HepG2 (cell line): ENCODE results near the gene ZP2. TPM values are rescaled to one million over a fixed set of nuclear protein-coding genes. Genes with fewer than 3 reads are reported as not detected.

Experiments used
- ATAC-seq: fragments of 200-7000 bp; cut with Tn5 transposase; 3 replicates; pipeline ENCODE4 v1.9.1; 2020; ENCODE audit warnings: mild to moderate bottlenecking, moderate library complexity
- BruUV-seq: library from RNA; stranded (reverse); fragments of 400-500 nt; replicated peaks from 2 replicates; lab custom pipeline; 2021; lab: Mats Ljungman, UMichigan
- CTCF ChIA-PET: fragments of 300-600 bp; formaldehyde crosslinking; extraction: SDS; loops from one replicate; lab custom pipeline; 2021; ENCODE audit warnings: low total read pairs, inconsistent platforms, low intra/inter-chr PET ratio; lab: Yijun Ruan, JAX
- POLR2A ChIA-PET: fragments of 350-600 bp; sonication (Branson Sonifier 250); formaldehyde crosslinking; loops from one replicate; lab custom pipeline; 2020; ENCODE audit warnings: antibody characterized with exemption, inconsistent platforms; lab: Yijun Ruan, JAX
- DNase-seq: peaks from one replicate; pipeline ENCODE4 v3.0.0-alpha.2; 2015; ENCODE audit warnings: low spot score
- FAIRE-seq: peaks from 3 replicates; lab custom pipeline; 2011; peaks lifted over from hg19 to GRCh38; lab: Jason Lieb, UNC
- H2AFZ ChIP-seq: one replicate; pipeline ENCODE4 v1.6.1; 2011; ENCODE audit warnings: low read length, inconsistent platforms
- H3K27ac ChIP-seq: fragments of 300-600 bp; 3 replicates; pipeline ENCODE4 v1.8.0; 2011; ENCODE audit warnings: mixed run types, mild to moderate bottlenecking, mixed read lengths, low read length, inconsistent platforms; ENCODE audit not compliant: insufficient read depth; ENCODE audit errors: extremely low read length
- H3K27me3 ChIP-seq, 2 experiments: fragments of 200-600 bp in 1 of 2; 2 replicates in 1 of 2; 3 replicates in 1 of 2; pipeline versions ENCODE4 v1.6.0 to v1.8.0; 2011; ENCODE audit warnings: low read length in 2 of 2, mild to moderate bottlenecking in 2 of 2, moderate library complexity in 2 of 2, inconsistent platforms in 1 of 2; ENCODE audit not compliant: insufficient read depth in 2 of 2, control insufficient read depth in 1 of 2
- H3K36me3 ChIP-seq, 2 experiments: fragments of 200-600 bp in 1 of 2; replicated peaks in 1 of 2; 2 replicates in 1 of 2; 3 replicates in 1 of 2; pipeline versions ENCODE4 v1.5.1 to v1.8.0; 2011; ENCODE audit warnings: low read length in 2 of 2, inconsistent platforms in 1 of 2; ENCODE audit not compliant: insufficient read depth in 2 of 2, control insufficient read depth in 1 of 2
- H3K4me1 ChIP-seq: 2 replicates; pipeline ENCODE4 v1.5.1; 2012; ENCODE audit warnings: low read length, inconsistent platforms; ENCODE audit not compliant: insufficient read depth
- H3K4me2 ChIP-seq: 2 replicates; pipeline ENCODE4 v1.6.0; 2011; ENCODE audit warnings: low read depth, low read length, inconsistent platforms
- H3K4me3 ChIP-seq, 3 experiments: fragments of 200-600 bp in 1 of 3; sonication (generic), shearing (Covaris generic) in 1 of 3; replicated peaks in 1 of 3; 2 replicates each; pipeline ENCODE4 v1.5.1; 2011 to 2016; ENCODE audit warnings: low read length in 3 of 3, inconsistent platforms in 2 of 3, low read depth in 2 of 3, mild to moderate bottlenecking in 2 of 3, control low read depth in 1 of 3, mixed read lengths in 1 of 3; ENCODE audit not compliant: insufficient read depth in 1 of 3
- H3K79me2 ChIP-seq: one replicate; pipeline ENCODE4 v1.6.1; 2011; ENCODE audit warnings: low read length, inconsistent platforms; ENCODE audit not compliant: insufficient read depth
- H3K9ac ChIP-seq: 2 replicates; pipeline ENCODE4 v1.6.0; 2011; ENCODE audit warnings: mild to moderate bottlenecking, low read depth, low read length, inconsistent platforms; ENCODE audit not compliant: insufficient read depth
- H3K9me3 ChIP-seq: 2 replicates; pipeline ENCODE4 v1.5.1; 2012; ENCODE audit warnings: mild to moderate bottlenecking, low read length
- H4K20me1 ChIP-seq: 2 replicates; pipeline ENCODE4 v1.6.0; 2011; ENCODE audit warnings: inconsistent platforms, mild to moderate bottlenecking, low read length, moderate library complexity; ENCODE audit not compliant: insufficient read depth
- AGO2 ChIP-seq: fragments of 200-400 bp; formaldehyde crosslinking; optimal IDR thresholded peaks from 2 replicates; pipeline ENCODE3; 2017; ENCODE audit warnings: mild to moderate bottlenecking, low read depth, low read length, moderate library complexity
- CBX5 ChIP-seq: sonication (generic); formaldehyde crosslinking; IDR thresholded peaks from 2 replicates; pipeline ENCODE4 v1.4.0; 2020; ENCODE audit warnings: missing genetic modification reagents, borderline replicate concordance
- ELF1 ChIP-seq: sonication (generic); formaldehyde crosslinking; IDR thresholded peaks from 2 replicates; pipeline ENCODE4 v1.4.0; 2020; ENCODE audit warnings: missing genetic modification reagents
- IKZF1 ChIP-seq: fragments of 450-650 bp; IDR thresholded peaks from 2 replicates; pipeline ENCODE4 v1.7.1; 2016
- PITX1 ChIP-seq: sonication (generic); formaldehyde crosslinking; IDR thresholded peaks from 2 replicates; pipeline ENCODE4 v1.5.1; 2020; ENCODE audit warnings: mild to moderate bottlenecking, missing genetic modification reagents
- TBL1XR1 ChIP-seq: fragments of 150-350 bp; IDR thresholded peaks from 2 replicates; pipeline ENCODE4 v1.6.1; 2014; ENCODE audit warnings: borderline replicate concordance, low read length; ENCODE audit not compliant: partially characterized antibody
- YEATS4 ChIP-seq: sonication (generic); formaldehyde crosslinking; IDR thresholded peaks from 2 replicates; pipeline ENCODE4 v1.4.0; 2020; ENCODE audit warnings: missing genetic modification reagents, borderline replicate concordance
- ZNF333 ChIP-seq: sonication (generic); formaldehyde crosslinking; IDR thresholded peaks from 2 replicates; pipeline ENCODE4 v1.4.0; 2020; ENCODE audit warnings: mild to moderate bottlenecking, missing genetic modification reagents, borderline replicate concordance
- ZNF441 ChIP-seq: sonication (generic); formaldehyde crosslinking; IDR thresholded peaks from 2 replicates; pipeline ENCODE4 v1.7.0; 2021; ENCODE audit warnings: missing genetic modification reagents, borderline replicate concordance
- ZNF614 ChIP-seq: IDR thresholded peaks from 2 replicates; pipeline ENCODE4 v1.6.1; 2018; ENCODE audit warnings: missing biosample characterization, missing genetic modification reagents, inconsistent platforms, borderline replicate concordance
- ZNF660 ChIP-seq: sonication (generic); formaldehyde crosslinking; IDR thresholded peaks from 2 replicates; pipeline ENCODE4 v1.5.1; 2020; ENCODE audit warnings: mild to moderate bottlenecking, low read depth, missing genetic modification reagents, borderline replicate concordance
- WGBS: methylation state at CpG from one replicate; pipeline ENCODE4 v1.1.6; 2017; ENCODE audit warnings: low lambda C conversion rate; 5-methylcytosine and 5-hydroxymethylcytosine counted together
- in situ Hi-C: cut with HindIII; loops from 2 replicates; pipeline ENCODE4 v1.10.0; 2017; ENCODE audit warnings: low pct_unique_long_range_greater_than_20kb; ENCODE audit not compliant: extremely low pct_ligation_motif_present
- intact Hi-C: fragments of 100-400 bp; cut with micrococcal nuclease; formaldehyde crosslinking; loops from one replicate; pipeline ENCODE4 v1.10.0; 2022; ENCODE audit not compliant: unreplicated experiment
- polyA plus RNA-seq, 8 experiments: library from polyadenylated mRNA; depleted of rRNA in 3 of 8; stranded (reverse) in 7 of 8; unstranded in 1 of 8; fragments of >200 nt; fragmentation: Illumina TruSeq in 4 of 8; extraction: Trizol in 4 of 8; gene quantifications; 2 replicates each; pipeline versions ENCODE4 v1.2.1 to v1.2.3, GENCODE V29; 2011 to 2016; ENCODE audit warnings: low read depth in 4 of 8, missing spikeins in 1 of 8, mixed read lengths in 1 of 8; ENCODE audit not compliant: insufficient read depth in 1 of 8
- total RNA-seq, 5 experiments: library from RNA; depleted of rRNA; stranded (reverse); fragments of >200 nt; fragmentation: Illumina TruSeq; extraction: Trizol; gene quantifications; 2 replicates each; pipeline ENCODE4 v1.2.3, GENCODE V29; 2016; ENCODE audit warnings: low read depth in 1 of 5
- TF ChIP-seq, protein P1 (sequence below): sonication (generic); formaldehyde crosslinking; IDR thresholded peaks from 2 replicates; pipeline ENCODE4 v1.9.0; 2021; ENCODE audit warnings: missing genetic modification reagents, borderline replicate concordance
- TF ChIP-seq, protein P2 (sequence below): sonication (generic); formaldehyde crosslinking; IDR thresholded peaks from 2 replicates; pipeline ENCODE4 v1.4.0; 2020; ENCODE audit warnings: missing genetic modification reagents
- TF ChIP-seq, protein P3 (sequence below), 2 experiments: fragments of 450-650 bp in 1 of 2; sonication (generic) in 1 of 2; formaldehyde crosslinking; IDR thresholded peaks; 2 replicates each; pipeline versions ENCODE4 v1.5.0 to v1.8.0; 2020 to 2022; ENCODE audit warnings: mild to moderate bottlenecking in 1 of 2, missing genetic modification reagents in 1 of 2

Gene ZP2
- total and polyA plus RNA-seq, 2 of the 13 experiments (the other 11 are each of a cell fraction or from before 2014, with no cell fraction given): not detected

DNA sequence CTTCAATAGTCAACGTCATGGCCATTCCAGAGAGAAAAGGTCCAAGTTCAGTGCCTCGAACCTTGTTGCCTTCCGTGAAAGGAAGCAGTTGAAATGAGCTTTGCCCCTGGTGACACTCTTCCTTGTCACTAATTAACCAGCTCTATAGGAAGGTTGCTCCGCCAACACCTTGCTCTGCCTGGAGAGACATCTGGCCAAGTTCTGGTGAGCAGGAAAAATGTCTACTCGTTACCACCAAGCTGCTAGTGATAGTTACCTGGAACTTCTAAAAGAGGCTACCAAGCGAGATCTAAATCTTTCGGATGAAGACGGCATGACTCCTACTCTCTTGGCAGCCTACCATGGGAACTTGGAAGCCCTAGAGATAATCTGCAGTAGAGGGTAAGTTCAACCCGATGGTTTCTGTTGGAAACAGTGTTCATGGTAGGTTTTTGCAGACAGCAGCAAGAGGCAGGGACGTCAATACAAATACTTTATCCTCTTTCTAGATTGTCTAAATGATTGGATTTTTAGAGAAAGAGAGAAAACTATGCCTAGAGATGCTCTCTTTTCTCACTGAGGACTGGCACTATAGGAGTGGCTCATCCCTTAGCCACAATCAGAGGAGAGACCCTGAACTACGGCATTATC lies 22.3 kb upstream of the ZP2 start, which contains the start of gene ANKS4B:
TSS of gene ANKS4B (plus strand) at position 179 of the 630 bp plus-strand sequence. CDS start at position 218, 39 bp downstream.
- ChIA-PET POLR2A (interaction anchor here (0.6 to 2.8 kb wide), 22 partner anchors 8 to 101 kb away, joined by 3 to 34 read pairs (median 5); partner anchors contain the start of gene ZP2), CTCF (no interaction called here)
- Histone ChIP-seq H3K4me1 (peaks cover 75% of the 10 kb centered on the region), H3K79me2 (peaks cover 38% of the 10 kb centered on the region), H3K27ac (peak within 1 kb of the TSS; percentile 68), H3K4me3 (peak within 1 kb of the TSS; percentile 70 to 80 (median 71)), H3K9me3 (no peaks in the 10 kb centered on the region), H2AFZ (peak within 1 kb of the TSS; percentile 89), H4K20me1 (no peaks in the 10 kb centered on the region), H3K9ac (peak within 1 kb of the TSS; percentile 67), H3K36me3 (peaks cover 0 to 1% of the 10 kb centered on the region in 2 experiments; a peak in 1 of 5 replicates), H3K4me2 (peak within 1 kb of the TSS; percentile 84), H3K27me3 (no peaks in the 10 kb centered on the region; a peak in 1 of 5 replicates)
- intact Hi-C loops: loop anchor here (1.0 to 5.0 kb wide), 3 partner anchors 27 to 45 kb away; partner anchors contain the start of gene CRYM
- TSS peak; percentile 87 for BruUV-seq
- ATAC-seq (peak; percentile 99), DNase-seq (peak; percentile 94), FAIRE-seq (peak; percentile 93)
- WGBS: under 1% methylated on average over 11 of the region's 11 CpGs
- in situ Hi-C loops: no loop called here
- TF ChIP-seq TBL1XR1 (peak; percentile 99), PITX1 (peak; percentile 83), ZNF660 (CRISPR knock-in tag) (no peak), AGO2 (no peak), IKZF1 (no peak), YEATS4 (CRISPR knock-in tag) (peak; percentile 86), ZNF441 (CRISPR knock-in tag) (peak; percentile 63), ELF1 (CRISPR knock-in tag) (peak; percentile 83), CBX5 (CRISPR knock-in tag) (peak; percentile 90; the same call in 1 of the 2 replicates), ZNF333 (CRISPR knock-in tag) (peak; percentile 56; the same call in 1 of the 2 replicates), ZNF614 (CRISPR knock-in tag) (peak; percentile 96)
- TF ChIP-seq, protein P1, sequence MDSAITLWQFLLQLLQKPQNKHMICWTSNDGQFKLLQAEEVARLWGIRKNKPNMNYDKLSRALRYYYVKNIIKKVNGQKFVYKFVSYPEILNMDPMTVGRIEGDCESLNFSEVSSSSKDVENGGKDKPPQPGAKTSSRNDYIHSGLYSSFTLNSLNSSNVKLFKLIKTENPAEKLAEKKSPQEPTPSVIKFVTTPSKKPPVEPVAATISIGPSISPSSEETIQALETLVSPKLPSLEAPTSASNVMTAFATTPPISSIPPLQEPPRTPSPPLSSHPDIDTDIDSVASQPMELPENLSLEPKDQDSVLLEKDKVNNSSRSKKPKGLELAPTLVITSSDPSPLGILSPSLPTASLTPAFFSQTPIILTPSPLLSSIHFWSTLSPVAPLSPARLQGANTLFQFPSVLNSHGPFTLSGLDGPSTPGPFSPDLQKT (CRISPR knock-in tag): no peak
- TF ChIP-seq, protein P2, sequence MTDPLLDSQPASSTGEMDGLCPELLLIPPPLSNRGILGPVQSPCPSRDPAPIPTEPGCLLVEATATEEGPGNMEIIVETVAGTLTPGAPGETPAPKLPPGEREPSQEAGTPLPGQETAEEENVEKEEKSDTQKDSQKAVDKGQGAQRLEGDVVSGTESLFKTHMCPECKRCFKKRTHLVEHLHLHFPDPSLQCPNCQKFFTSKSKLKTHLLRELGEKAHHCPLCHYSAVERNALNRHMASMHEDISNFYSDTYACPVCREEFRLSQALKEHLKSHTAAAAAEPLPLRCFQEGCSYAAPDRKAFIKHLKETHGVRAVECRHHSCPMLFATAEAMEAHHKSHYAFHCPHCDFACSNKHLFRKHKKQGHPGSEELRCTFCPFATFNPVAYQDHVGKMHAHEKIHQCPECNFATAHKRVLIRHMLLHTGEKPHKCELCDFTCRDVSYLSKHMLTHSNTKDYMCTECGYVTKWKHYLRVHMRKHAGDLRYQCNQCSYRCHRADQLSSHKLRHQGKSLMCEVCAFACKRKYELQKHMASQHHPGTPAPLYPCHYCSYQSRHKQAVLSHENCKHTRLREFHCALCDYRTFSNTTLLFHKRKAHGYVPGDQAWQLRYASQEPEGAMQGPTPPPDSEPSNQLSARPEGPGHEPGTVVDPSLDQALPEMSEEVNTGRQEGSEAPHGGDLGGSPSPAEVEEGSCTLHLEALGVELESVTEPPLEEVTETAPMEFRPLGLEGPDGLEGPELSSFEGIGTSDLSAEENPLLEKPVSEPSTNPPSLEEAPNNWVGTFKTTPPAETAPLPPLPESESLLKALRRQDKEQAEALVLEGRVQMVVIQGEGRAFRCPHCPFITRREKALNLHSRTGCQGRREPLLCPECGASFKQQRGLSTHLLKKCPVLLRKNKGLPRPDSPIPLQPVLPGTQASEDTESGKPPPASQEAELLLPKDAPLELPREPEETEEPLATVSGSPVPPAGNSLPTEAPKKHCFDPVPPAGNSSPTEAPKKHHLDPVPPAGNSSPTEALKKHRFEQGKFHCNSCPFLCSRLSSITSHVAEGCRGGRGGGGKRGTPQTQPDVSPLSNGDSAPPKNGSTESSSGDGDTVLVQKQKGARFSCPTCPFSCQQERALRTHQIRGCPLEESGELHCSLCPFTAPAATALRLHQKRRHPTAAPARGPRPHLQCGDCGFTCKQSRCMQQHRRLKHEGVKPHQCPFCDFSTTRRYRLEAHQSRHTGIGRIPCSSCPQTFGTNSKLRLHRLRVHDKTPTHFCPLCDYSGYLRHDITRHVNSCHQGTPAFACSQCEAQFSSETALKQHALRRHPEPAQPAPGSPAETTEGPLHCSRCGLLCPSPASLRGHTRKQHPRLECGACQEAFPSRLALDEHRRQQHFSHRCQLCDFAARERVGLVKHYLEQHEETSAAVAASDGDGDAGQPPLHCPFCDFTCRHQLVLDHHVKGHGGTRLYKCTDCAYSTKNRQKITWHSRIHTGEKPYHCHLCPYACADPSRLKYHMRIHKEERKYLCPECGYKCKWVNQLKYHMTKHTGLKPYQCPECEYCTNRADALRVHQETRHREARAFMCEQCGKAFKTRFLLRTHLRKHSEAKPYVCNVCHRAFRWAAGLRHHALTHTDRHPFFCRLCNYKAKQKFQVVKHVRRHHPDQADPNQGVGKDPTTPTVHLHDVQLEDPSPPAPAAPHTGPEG (CRISPR knock-in tag): no peak
- TF ChIP-seq, protein P3, sequence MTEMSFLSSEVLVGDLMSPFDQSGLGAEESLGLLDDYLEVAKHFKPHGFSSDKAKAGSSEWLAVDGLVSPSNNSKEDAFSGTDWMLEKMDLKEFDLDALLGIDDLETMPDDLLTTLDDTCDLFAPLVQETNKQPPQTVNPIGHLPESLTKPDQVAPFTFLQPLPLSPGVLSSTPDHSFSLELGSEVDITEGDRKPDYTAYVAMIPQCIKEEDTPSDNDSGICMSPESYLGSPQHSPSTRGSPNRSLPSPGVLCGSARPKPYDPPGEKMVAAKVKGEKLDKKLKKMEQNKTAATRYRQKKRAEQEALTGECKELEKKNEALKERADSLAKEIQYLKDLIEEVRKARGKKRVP (CRISPR knock-in tag; IDR thresholded peaks at IDR 0.05): no peak
